GM18519 (cell line): ENCODE data around the gene GRID1.

Source experiments
- ATAC-seq: cut with Tn5 transposase; IDR thresholded peaks from one replicate; pipeline ENCODE4 v1.9.1; 2021; ENCODE audit warnings: mild to moderate bottlenecking, moderate library complexity; ENCODE audit not compliant: unreplicated experiment, low FRiP score

Gene GRID1

DNA sequence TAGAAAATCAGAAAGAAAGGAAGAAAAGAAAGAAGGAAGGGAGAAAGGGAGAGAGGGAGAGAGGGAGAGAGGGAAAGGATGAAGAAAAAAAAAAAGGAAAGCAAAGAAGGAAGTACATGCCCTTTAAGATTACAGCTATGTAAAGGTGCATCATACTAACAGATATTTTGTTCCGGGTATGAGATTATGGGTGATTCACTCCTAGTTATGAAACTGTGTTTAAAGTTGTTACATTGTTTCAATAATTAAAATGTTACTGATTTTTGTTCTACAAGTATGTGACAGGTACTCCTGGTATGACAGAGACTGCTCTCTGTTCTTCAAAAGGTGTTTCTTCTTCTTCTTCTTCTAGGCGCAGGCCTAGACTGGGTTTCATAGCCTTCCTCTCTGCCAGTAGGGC lies 808.9 kb downstream of the GRID1 start:
- ATAC-seq = no peak

DNA sequence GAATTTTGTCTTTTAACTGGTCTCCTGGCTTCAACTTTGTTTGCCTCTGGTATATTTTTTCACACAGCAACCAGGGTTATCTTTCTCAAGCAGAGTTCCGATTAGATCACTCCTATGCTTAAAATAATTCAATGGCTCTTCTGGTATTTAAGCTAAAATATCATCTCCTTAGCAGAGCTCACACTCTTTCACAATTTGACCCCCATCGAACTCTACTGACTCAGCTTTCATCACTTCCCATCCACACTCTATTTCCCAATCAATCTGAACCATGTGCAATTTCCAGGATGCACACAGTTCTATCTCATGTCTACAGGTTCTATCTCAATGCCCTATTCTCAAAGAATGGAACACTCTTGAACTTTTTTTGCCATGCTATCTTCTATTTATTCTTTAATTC lies 809.5 kb downstream of the GRID1 start:
- no peak for ATAC-seq
